GM23338 (cell line): Measurements from ENCODE around the gene PSMG1.

Experiments used
- CREB1 ChIP-seq: fragments of 250-450 bp; sonication (Bioruptor Pico); IDR thresholded peaks from 2 replicates; pipeline ENCODE4 v1.5.0; 2020; ENCODE audit warnings: low read depth, mild to moderate bottlenecking, moderate library complexity
- CTCF ChIP-seq, 2 experiments: fragments of 200-600 bp in 1 of 2; sonication (generic) in 1 of 2; conservative IDR thresholded peaks; 2 replicates each; pipeline versions ENCODE4 v1.5.1 to v1.6.1; 2016 to 2017; ENCODE audit warnings: antibody characterized with exemption in 2 of 2, low read depth in 2 of 2, mild to moderate bottlenecking in 2 of 2, moderate library complexity in 1 of 2
- ETS1 ChIP-seq: IDR thresholded peaks from 2 replicates; pipeline ENCODE4 v1.6.1; 2016; ENCODE audit warnings: antibody characterized with exemption
- EZH2 ChIP-seq: fragments of 200-600 bp; sonication (generic); IDR thresholded peaks from one replicate; pipeline ENCODE4 v1.8.0; 2017; ENCODE audit warnings: antibody characterized with exemption, mild to moderate bottlenecking, low read depth; ENCODE audit not compliant: unreplicated experiment
- EZH2phosphoT487 ChIP-seq: fragments of 200-600 bp; sonication (generic); IDR thresholded peaks from one replicate; pipeline ENCODE4 v1.8.1; 2018; ENCODE audit warnings: antibody characterized with exemption; ENCODE audit not compliant: unreplicated experiment
- JUNB ChIP-seq: IDR thresholded peaks from one replicate; pipeline ENCODE4 v1.6.1; 2016; ENCODE audit warnings: antibody characterized with exemption; ENCODE audit not compliant: unreplicated experiment
- NANOG ChIP-seq: IDR thresholded peaks from 2 replicates; pipeline ENCODE4 v1.6.1; 2016; ENCODE audit warnings: antibody characterized with exemption, borderline replicate concordance
- POLR2AphosphoS5 ChIP-seq: IDR thresholded peaks from 2 replicates; pipeline ENCODE4 v1.6.1; 2016; ENCODE audit warnings: antibody characterized with exemption, low read depth
- REST ChIP-seq: IDR thresholded peaks from one replicate; pipeline ENCODE4 v1.6.1; 2018; ENCODE audit warnings: antibody characterized with exemption; ENCODE audit not compliant: unreplicated experiment
- STAT1 ChIP-seq: IDR thresholded peaks from one replicate; pipeline ENCODE4 v1.6.1; 2016; ENCODE audit warnings: antibody characterized with exemption; ENCODE audit not compliant: unreplicated experiment
- ZNF114 ChIP-seq: fragments of 250-450 bp; sonication (Bioruptor Pico); IDR thresholded peaks from 2 replicates; pipeline ENCODE4 v1.5.0; 2020; ENCODE audit warnings: mild to moderate bottlenecking, moderate library complexity
- ZNF462 ChIP-seq: fragments of 250-450 bp; sonication (Bioruptor Pico); IDR thresholded peaks from 2 replicates; pipeline ENCODE4 v1.5.0; 2020; ENCODE audit warnings: mild to moderate bottlenecking, moderate library complexity

GRCh38 chr21:39148975-39149374 lies 34.3 kb downstream of the PSMG1 start:
- TF ChIP-seq EZH2 (no peak), CREB1 (CRISPR knock-in tag) (no peak), CTCF (conservative IDR thresholded peaks at IDR 0.05; ENCODE audit: low read depth in 2 of 2) (no peak), REST (no peak), NANOG (no peak), ZNF114 (CRISPR knock-in tag) (no peak), POLR2AphosphoS5 (no peak), EZH2phosphoT487 (no peak), ZNF462 (no peak), ETS1 (no peak), STAT1 (no peak), JUNB (no peak)
